HG02938 (cell line): ENCODE measurements around the gene DTL.

ENCODE experiments used
- ATAC-seq: cut with Tn5 transposase; IDR thresholded peaks from one replicate; pipeline ENCODE4 v1.9.1; 2021; ENCODE audit warnings: mild to moderate bottlenecking, moderate library complexity; ENCODE audit not compliant: unreplicated experiment

The DTL gene

DNA sequence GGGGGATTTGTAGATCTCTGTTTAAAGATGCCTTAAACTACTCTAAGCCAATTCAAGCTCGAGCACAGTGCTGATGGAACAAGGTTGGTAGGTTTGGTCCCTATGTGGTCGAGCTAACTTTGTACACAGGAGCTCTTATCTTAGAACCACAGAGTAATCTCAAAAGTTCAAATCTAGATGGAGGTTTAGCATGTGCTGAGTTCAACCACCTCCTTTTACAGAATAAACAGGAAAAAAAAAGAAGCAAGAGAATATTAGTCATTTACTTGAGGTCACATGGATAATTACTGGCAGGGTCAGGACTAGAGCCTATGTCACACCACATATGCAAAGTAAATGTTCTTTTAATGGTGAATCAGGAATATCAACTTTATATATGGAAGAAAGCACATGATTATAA, 86.2 kb downstream of the DTL start:
- no peak for ATAC-seq

DNA sequence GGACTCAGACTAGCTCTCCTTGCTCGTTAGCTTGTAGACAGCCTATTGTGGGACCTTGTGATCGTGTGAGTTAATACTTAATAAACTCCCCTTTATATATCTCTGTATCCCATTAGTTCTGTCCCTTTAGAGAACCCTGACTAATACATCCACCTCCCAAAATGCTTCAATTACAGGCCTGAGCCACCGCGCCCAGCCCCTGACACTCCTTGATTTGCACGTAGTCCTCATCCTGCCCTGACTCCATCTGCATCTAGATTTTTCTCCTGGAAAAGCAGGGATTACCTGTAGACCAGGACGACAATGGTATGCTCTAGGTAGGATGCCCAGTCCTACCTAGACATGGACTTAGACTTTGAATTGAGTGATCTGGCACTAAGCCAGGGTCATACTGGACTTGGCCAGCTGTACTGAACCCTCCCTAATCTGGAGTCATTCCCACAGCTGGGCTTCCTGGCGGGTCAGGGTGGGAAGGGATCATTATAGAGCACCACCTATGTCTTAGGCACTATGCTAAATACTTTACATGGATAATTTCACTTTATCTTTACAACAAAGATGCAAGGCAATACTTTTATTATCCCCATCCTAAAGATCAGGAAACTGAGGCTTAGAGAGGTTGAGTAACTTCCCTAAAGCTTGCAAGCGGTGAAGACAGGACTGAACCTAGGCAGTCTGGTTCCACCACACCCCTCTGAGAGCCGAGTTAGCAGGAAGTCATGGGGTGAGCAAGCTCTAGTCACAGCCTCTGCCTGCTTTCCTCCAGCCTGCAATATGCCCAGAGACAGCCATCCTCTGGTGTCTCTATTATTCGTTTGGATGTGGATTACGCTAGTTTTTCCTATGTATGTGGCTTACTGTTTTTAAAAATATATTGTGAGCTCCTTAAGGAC, 89.4 kb downstream of the DTL start:
- ATAC-seq, result no peak

DNA sequence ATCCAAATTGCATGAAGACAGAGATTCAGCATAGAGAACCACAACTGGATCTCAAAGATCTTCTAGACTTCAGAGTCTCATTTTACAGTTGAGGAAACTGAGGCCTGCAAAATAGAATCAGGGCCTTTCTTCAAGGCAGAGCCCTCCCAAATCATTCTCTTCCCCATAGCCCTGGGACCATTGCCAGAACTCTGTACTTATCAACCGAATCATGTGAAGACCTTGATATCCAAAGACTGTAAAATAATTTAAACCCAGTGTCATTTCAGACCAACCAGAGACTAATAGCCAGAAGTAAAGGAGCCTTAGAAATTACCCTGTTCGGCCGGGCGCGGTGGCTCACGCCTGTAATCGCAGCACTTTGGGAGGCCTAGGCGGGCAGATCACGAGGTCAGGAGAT, 90.1 kb downstream of the DTL start:
- ATAC-seq, result no peak

DNA sequence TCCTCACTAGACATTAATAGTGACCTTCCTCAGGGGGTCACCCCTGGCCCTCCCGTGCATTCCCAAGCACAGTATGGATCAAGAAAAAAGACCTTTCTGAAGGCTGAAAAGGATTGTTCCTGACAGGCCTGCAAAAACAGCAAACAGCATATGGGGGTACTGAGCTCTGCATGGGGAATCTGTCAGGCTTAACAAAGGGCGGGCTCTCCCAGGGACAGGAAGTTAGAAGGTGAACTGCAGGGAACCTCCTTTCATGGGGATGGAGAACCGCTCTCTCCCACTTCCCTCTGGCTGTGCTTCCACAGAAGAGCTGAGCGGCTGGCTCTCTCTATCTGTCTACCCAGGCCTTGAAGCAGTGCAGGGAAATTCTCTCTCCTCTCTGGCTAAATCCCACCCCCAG, 91.7 kb downstream of the DTL start:
- no peak for ATAC-seq

DNA sequence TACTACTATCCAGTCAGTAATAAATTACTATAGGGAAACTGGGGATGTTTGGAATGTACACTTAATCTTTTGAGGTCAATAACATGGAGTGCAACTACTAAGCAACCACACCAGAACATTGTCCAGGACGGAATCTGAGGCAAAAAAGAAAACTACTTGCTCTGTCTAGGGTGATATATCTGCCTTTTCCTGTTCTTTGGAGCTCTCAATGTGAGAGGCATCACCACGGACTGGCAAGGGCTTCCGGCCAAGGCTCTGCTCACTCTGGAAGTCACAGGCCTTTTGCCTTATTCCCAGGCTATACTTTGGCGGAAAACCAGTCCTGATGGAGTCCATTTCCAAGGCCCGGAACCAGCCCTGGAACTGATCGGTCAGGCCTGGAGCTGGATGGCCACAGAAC, 94.2 kb downstream of the DTL start:
- ATAC-seq, result no peak

DNA sequence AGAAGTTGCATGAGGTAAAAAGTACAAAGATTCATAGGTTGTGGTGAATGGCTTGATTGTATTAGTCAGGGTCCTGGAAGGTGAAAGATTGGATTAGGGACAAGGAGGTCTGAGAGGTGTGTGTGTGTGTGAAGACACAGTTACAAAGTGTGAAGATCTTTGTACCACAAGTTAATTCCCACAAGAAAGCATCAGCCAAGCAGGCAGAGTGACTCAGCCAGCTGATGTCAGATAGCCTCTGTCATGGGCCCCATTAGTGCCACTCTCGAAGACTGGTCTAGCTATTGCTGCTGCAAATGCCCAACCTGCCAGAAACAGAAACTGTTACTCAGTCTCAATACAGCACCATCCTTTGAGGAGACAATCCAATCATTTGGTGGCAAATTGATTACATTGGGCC, 96.5 kb downstream of the DTL start:
- ATAC-seq, result no peak

DNA sequence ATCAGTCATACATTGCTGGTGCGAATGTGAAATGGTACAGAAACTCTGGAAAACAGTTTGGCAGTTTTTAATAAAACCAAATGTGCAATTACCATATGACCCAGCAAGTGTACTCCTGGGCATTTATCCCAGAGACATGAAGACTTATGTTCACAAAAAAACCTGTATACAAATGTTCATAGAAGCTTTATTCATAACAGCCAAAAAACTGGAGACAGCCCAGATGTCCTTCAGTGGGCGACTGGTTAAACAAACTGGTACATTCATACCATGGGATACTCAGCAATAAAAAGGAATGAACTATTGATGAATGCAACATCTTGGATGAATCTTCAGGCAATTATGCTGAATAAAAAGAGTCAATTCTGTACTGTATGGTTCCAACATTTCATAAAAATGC, 97.8 kb downstream of the DTL start:
- no peak for ATAC-seq

DNA sequence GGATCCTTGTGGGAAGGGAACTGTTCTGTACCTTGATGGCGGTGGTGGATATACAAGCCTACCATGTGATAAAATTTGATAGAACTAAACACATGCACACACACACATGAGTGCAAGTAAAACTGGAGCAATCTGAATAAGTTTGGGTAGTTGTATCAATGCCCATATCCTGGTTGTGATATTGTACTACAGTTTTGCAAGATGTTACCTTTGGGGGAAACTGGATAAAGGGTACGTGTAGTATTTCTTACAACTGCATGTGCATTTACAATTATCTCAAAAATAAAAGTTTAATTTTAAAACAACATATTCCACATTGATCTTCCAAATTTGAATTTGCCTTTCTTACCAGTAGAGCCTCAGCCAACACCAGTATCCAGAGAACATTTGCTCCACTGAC, 99.6 kb downstream of the DTL start:
- ATAC-seq, result no peak

DNA sequence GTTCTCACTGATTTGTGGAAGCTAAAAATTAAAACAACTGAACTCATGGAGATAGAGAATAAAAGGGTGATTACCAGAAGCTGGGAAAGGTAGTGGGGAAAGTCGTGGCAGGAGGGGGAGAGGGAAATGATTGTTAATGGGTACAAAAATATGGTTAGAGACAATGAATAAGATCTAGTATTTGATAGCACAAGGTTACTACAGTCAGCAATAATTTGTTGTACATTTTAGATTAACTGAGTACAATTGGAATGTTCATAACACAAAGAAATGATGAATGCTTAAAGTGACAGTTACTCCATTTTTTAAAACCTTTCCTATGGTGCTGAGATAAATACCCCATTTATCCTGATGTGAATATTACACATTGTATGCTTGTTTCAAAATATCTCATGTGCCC, 102.3 kb downstream of the DTL start:
- ATAC-seq, result no peak

DNA sequence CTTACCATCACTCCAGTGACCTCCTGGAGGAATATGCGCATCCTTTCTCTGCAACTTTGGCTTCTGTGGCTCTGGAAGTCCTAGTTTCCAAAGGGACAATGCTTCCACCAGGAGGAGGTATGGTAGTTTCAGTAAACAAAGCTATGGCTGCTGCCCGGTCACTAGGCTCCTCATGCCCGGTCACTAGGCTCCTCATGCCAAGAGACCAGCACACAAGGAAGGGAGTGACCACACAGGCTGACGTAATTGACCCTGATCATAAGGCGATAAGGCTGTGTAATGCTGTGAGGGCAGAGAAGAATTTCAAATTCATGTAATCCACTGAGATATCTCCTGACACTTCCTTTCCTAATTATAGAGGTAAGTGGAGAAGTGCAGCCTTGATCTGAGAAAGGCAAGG, 102.9 kb downstream of the DTL start:
- ATAC-seq, result no peak

DNA sequence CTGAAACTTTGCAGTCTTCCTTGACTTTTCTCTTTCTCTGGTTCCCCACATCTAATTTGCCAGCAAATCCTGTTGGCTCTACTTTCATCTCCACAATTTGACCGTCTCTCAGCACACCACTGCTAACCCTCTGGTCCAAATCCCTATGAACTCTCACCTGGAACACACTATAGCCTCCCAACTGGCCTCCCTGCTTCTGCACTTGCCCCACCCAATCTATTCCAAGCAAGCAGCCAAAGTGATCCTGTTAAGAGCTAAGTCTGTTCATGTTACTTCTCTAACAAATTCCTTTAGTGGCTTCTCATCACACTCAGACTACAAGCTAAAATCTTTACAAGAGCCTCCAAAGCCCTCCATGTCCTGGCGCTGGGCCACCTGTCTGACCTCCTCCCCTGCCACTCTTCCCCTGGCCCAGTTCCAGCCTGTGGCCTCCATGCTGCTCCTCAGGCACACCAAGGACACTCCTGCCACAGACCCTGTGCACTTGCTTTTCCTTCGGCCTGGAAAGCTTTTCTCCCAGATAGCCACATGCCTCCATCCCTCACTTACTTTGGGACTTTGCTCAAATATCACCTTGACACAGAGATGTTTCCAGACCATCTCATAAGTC, 104.1 kb downstream of the DTL start:
- ATAC-seq, result no peak

DNA sequence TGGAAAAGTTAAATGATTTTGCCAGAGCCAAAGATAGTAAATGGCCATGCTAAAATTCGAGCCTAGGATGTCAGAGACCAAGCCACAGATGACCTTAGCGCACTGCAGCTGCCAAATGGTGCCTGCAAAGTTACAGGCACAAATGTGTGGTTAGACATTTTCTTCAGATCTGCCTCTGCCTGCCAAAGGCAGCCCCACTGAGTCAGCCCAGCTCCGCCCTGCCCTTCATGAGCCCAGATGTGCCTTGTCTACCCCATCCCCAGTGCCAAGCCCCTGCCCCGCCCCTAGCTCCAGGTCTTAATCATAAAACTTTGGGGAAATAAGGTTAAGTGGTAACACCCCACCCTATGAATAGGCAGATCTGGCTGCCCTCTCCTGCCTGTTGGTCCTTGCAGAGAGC, 105.9 kb downstream of the DTL start:
- no peak for ATAC-seq

DNA sequence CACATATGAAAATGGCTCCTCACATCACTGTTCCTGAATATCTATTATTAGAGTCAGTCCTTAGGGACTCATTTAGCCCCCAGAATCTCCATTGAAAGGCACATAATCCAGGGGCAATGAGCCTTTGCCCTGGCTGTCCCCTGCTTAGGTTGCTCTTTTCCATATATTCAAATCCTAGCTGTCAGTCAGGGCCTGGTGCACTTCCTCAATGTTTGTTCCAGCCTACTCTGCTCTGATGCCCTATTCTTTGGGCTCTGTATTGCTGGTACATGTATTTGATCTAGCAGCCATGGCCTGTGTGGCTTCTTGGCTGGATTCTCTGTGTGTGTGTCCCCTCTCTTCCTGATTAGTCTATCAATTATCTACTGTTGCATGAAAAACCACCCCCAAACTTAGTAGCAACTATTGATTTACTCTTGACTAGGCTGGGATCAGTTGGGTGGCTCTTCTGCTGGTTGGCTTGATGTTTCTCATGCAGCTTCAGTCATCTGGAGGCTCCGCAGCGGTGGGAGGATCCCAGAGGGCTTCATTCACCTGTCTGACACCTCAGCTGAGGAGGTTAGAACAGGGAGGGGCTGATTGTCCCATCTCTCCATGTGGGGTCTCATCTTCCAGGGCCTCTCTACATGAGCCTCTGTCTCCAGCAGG, 107.5 kb downstream of the DTL start:
- no peak for ATAC-seq

DNA sequence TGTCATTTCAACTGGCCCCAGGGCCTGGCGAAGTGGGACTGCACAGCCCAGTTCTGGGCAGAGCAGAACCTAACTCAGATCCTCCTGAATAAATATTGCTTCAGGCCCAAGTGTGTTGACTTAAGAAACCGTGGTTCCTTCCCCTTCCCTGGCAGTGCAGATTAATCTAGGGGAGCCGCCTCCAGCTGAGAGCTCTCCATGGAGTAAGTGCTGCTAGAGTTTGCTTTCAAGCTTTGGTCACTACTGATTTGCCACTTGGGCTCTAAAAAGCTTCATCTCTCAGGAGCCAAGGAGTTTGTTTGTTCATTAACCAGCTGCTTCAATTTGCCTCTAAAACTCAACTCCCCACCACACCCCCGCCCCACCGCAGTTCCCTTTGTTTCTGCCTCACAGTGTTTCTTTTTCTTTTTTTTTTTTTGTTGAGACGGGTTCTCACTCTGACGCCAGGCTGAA, 112.1 kb downstream of the DTL start:
- ATAC-seq, result no peak

DNA sequence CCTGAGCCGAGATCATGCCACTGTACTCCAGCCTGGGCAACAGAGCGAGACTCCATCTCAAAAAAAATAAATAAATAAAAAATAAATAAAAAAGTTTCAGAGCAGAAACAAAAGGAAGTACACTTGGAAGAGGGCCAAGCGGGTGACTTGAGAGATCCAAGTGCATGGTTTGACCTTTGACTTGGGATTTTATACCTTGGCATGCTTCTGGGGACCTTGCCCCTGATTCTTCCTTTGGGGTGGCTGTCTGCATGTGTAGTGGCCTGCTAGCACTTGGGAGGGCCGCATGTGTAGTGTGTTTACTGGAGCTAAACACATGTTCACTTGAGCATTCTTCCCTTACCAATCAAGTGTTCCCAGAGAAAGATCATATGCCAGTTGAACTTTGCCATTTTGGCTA, 114.0 kb downstream of the DTL start:
- no peak for ATAC-seq

DNA sequence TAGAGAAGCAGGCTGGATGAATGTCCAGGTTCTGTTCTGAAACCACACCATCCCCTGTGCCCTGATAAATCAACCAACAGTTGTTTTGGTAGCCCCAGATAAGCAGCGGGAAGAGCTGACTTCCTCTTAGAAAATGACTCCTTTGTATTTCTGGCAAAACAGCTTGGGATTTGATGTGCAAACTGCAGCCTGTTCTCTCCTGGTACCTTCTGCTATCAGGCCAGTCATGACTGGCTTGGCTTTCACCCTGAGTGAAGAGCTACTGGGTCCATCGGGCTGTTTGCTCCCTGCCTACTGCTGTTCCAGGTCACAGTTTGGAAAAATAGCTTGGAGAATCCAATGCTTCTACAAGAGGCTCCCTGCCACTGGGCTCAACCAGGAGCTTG, 116.8 kb downstream of the DTL start:
- no peak for ATAC-seq

DNA sequence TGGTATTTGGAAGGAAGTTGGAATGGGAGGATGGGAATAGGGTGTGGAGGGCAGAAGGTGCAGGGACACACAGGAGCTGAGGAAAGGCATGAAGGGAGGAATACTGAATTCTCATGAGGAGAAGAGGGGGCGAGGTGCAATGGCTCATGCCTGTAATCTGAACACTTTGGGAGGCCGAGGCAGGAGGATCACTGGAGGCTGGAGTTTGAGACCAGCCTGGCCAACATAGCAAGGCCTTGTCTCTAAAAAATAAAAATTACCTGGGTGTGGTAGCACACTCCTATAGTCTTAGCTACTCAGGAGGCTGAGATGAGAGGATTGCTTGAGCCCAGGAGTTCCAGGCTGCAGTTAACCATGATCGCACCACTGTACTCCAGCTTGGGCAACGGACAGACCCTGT, 117.3 kb downstream of the DTL start:
- ATAC-seq, result no peak

DNA sequence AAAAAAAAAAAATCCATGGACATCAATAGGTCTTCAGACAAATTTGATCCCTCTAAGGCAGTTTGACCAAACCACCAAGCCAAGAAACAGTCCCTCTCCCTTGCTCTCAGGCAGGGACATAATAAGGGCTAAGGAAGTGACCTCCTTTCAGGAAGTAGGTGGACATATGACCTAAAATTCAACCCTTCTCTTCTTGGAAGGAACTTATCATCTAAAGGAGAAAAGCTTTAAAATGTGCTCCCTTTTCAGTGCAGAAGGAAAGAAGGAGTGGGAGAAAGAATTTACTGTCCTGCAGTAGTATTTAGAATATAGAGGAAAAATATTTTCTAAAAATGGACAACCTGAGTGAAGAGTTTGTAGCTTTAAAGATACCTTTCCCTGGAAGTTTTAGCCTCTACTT, 118.1 kb downstream of the DTL start:
- ATAC-seq, result no peak
